Measurements from ENCODE around the gene RRN3.
"Not testable (repeated sequence)": the region's sequence is repeated elsewhere in the genome, so short reads cannot be mapped to it uniquely, and the experiment has no call there.

DNA sequence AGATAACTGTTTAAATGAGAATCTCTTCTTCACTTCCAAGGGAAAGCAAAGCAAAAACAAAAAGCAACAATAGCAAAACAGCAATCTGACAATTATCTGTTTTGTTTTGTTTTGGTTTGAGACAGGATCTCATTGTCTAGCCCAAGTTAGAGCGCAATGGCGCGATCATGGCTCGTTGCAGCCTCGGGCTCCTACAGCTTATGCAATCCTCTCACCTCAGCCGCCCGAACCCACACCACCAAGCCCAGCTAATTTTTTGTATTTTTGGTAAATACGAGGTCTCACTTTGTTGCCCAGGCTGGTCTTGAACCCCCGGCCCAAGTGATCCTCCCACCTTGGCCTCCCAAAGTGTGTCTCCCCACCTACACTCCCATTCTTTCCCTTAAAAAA lies 2.5 kb upstream of the RRN3 start:
- TF ChIP-seq POLR2AphosphoS5, POLR2A, SPI1 (IDR thresholded peaks at IDR 0.05; ENCODE audit: low read depth, low read length): not testable (repeated sequence)

Measured in GM12891 (cell line).